Measurements from ENCODE around the gene SUGCT.

DNA sequence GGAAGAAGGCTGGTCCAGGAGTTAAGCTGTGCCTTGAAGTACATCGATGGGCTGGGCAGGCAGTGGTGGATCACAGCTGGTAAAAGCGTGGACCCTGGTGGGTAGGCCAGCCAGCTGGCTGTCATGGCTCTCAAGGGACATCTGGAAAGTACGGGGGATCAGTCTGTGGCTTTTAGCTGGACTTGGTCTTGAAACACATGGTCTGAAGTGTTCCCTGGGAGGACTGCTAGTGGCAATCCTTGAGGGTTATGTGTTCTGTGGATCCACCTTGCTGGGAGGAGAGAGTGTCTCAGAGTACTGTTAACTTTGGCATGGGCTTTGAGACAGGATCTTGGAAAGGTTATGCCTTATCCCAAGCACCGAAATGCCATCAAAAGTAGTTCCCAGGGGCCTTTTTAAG, 754.3 kb downstream of the SUGCT start:
- TF ChIP-seq, protein P1, sequence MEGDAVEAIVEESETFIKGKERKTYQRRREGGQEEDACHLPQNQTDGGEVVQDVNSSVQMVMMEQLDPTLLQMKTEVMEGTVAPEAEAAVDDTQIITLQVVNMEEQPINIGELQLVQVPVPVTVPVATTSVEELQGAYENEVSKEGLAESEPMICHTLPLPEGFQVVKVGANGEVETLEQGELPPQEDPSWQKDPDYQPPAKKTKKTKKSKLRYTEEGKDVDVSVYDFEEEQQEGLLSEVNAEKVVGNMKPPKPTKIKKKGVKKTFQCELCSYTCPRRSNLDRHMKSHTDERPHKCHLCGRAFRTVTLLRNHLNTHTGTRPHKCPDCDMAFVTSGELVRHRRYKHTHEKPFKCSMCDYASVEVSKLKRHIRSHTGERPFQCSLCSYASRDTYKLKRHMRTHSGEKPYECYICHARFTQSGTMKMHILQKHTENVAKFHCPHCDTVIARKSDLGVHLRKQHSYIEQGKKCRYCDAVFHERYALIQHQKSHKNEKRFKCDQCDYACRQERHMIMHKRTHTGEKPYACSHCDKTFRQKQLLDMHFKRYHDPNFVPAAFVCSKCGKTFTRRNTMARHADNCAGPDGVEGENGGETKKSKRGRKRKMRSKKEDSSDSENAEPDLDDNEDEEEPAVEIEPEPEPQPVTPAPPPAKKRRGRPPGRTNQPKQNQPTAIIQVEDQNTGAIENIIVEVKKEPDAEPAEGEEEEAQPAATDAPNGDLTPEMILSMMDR (conservative IDR thresholded peaks at IDR 0.05) = no peak
- no peak for TF ChIP-seq ZFX (IDR thresholded peaks at IDR 0.05)

All from C4-2B (cell line).